Hepatocyte (in vitro differentiated cells): Measurements from ENCODE around the gene CD79B.

Experiments
- CTCF ChIP-seq: fragments of 200-600 bp; sonication (generic); IDR thresholded peaks from 2 replicates; pipeline ENCODE4 v1.5.1; 2016; ENCODE audit warnings: antibody characterized with exemption, mild to moderate bottlenecking; ENCODE audit not compliant: poor library complexity
- EZH2 ChIP-seq: fragments of 200-600 bp; sonication (generic); IDR thresholded peaks from 2 replicates; pipeline ENCODE4 v1.6.1; 2016; ENCODE audit warnings: antibody characterized with exemption, mild to moderate bottlenecking, borderline replicate concordance
- EZH2phosphoT487 ChIP-seq: fragments of 200-600 bp; sonication (generic); IDR thresholded peaks from one replicate; pipeline ENCODE4 v1.6.1; 2018; ENCODE audit warnings: antibody characterized with exemption, mild to moderate bottlenecking, low read depth, moderate library complexity; ENCODE audit not compliant: unreplicated experiment, severe bottlenecking

- TF ChIP-seq CTCF = no peak
- no peak for TF ChIP-seq EZH2
- no peak for TF ChIP-seq EZH2phosphoT487
Observed at GRCh38 chr17:63976702-63977101, 44.6 kb upstream of the CD79B start.
